ENCODE results near the gene POLR3K. TPM values are rescaled to one million over a fixed set of nuclear protein-coding genes. Genes with fewer than 3 reads are reported as not detected.
A peak's percentile ranks its signal among the peaks of the same experiment; 100 is the strongest.

Gene POLR3K
- total and polyA plus RNA-seq, 4 donors, result 2.8 to 9.8 (median 7.4) TPM

DNA sequence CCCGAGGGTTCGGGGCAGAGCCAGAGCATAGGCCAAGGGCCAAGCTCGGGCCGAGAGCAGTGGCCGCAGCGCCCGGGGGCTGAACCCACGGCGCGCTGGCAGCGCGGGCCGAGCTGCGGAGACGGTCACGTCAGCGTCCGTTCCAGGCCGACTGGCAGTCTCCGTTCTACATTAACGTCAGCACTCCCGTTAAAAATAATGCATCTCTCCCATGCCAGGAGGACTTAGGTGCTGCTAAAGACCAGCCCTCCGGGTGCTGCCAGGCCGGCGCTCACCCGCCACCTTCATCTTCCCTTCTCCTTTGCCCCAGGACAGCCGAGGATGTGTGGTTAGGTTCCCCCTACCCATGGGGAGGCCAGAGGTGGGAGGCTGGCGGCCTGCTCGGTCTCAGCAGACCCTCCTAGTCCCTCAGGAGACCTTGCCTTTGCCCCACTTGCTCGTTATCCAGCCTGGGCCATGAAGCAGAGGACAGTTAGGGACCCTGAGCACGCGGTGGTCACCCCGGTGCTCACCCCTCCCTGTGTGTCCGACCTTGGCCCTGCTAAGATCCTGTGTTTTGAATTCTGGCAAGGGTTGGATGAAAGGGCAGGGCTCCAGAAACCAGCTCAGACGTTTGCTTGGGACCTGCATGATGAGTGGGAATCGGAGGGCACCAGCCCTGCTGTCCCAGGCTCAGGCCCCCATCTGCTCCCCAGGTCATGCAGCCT, 25.2 kb upstream of the POLR3K start:
- 5% methylated on average over 36 of the region's 36 CpGs for WGBS
- H3K4me1 ChIP-seq (ENCODE audit: control insufficient read depth in 4 of 4, insufficient read depth in 4 of 4, low read length in 3 of 4), result peaks cover 5 to 20% (median 16%) of the 10 kb centered on the region in 4 donors
- H3K27me3 ChIP-seq (ENCODE audit: control insufficient read depth in 4 of 4, insufficient read depth in 4 of 4, low read length in 3 of 4), result no peaks in the 10 kb centered on the region
- peak overlapping the region; percentile 34 to 92 for H3K9ac ChIP-seq (ENCODE audit: low read depth in 1 of 2, low read length in 2 of 2)
- peaks cover 0 to 10% (median 0%) of the 10 kb centered on the region in 4 donors for H3K36me3 ChIP-seq (ENCODE audit: control insufficient read depth in 4 of 4, insufficient read depth in 3 of 4, low read depth in 1 of 4, low read length in 3 of 4)
- peak overlapping the region; percentile 62 to 93 (median 90) for H3K4me3 ChIP-seq (ENCODE audit: low read depth in 1 of 3, low read length in 3 of 3)
- peak overlapping the region; percentile 65 to 75 for H3K27ac ChIP-seq (ENCODE audit: low read depth in 1 of 2, low read length in 2 of 2)
- DNase-seq (ENCODE audit: low spot score), result no peak
- TF ChIP-seq NR2F2 (IDR thresholded peaks at IDR 0.05) (no peak), TAF1 (conservative IDR thresholded peaks at IDR 0.05) (no peak), RXRA (IDR thresholded peaks at IDR 0.05) (peak in 1 of 2 donors; percentile 7), YY1 (IDR thresholded peaks at IDR 0.05) (no peak), SP1 (IDR thresholded peaks at IDR 0.05) (no peak)
- TF ChIP-seq, protein P1, sequence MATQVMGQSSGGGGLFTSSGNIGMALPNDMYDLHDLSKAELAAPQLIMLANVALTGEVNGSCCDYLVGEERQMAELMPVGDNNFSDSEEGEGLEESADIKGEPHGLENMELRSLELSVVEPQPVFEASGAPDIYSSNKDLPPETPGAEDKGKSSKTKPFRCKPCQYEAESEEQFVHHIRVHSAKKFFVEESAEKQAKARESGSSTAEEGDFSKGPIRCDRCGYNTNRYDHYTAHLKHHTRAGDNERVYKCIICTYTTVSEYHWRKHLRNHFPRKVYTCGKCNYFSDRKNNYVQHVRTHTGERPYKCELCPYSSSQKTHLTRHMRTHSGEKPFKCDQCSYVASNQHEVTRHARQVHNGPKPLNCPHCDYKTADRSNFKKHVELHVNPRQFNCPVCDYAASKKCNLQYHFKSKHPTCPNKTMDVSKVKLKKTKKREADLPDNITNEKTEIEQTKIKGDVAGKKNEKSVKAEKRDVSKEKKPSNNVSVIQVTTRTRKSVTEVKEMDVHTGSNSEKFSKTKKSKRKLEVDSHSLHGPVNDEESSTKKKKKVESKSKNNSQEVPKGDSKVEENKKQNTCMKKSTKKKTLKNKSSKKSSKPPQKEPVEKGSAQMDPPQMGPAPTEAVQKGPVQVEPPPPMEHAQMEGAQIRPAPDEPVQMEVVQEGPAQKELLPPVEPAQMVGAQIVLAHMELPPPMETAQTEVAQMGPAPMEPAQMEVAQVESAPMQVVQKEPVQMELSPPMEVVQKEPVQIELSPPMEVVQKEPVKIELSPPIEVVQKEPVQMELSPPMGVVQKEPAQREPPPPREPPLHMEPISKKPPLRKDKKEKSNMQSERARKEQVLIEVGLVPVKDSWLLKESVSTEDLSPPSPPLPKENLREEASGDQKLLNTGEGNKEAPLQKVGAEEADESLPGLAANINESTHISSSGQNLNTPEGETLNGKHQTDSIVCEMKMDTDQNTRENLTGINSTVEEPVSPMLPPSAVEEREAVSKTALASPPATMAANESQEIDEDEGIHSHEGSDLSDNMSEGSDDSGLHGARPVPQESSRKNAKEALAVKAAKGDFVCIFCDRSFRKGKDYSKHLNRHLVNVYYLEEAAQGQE (IDR thresholded peaks at IDR 0.05), result no peak
- TF ChIP-seq, protein P2, sequence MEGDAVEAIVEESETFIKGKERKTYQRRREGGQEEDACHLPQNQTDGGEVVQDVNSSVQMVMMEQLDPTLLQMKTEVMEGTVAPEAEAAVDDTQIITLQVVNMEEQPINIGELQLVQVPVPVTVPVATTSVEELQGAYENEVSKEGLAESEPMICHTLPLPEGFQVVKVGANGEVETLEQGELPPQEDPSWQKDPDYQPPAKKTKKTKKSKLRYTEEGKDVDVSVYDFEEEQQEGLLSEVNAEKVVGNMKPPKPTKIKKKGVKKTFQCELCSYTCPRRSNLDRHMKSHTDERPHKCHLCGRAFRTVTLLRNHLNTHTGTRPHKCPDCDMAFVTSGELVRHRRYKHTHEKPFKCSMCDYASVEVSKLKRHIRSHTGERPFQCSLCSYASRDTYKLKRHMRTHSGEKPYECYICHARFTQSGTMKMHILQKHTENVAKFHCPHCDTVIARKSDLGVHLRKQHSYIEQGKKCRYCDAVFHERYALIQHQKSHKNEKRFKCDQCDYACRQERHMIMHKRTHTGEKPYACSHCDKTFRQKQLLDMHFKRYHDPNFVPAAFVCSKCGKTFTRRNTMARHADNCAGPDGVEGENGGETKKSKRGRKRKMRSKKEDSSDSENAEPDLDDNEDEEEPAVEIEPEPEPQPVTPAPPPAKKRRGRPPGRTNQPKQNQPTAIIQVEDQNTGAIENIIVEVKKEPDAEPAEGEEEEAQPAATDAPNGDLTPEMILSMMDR (IDR thresholded peaks at IDR 0.05; ENCODE audit: low read depth, low read length, missing input control), result no peak
- H3K9me3 ChIP-seq (ENCODE audit: control insufficient read depth in 4 of 4, low read length in 3 of 4), result no peaks in the 10 kb centered on the region

DNA sequence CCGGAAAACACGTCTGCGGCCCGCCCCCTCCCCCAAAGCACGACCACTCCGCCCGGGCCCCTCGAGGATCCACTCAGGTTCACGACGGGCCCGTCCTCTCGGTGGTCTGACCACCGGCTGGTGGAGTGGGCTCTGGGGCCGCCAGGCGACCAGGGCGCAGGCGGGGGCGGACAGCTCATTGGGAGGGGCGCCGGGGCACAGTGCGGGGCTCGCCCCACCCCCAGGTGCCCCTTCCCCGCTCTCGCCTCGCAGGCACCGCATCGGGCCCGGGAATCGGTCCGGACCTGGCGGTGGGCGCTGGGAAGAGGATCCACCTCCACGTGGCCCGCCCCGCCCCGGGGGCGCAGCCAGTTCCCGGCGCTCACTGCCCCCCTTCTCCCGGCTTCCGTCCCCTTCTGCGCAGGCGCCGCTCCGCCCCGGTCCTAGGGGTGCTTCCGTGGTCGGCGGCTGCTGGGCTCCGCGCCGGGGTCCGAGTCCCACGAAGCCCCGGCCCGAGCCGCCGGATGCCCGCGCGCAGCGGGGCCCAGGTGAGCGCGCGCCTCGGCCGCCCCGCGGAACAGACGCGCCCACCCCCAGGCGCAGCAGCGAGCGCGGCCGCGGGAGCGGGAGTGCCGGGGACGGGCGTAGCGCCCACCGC, 24.5 kb upstream of the POLR3K start, which contains the start of gene MPG:
Gene MPG (plus strand): TSS at position 419 of the 637 bp plus-strand sequence. CDS start 85 bp downstream, at position 504.
- Histone ChIP-seq H3K9ac (ENCODE audit: low read depth in 1 of 2, low read length in 2 of 2) (peak within 1 kb of the TSS; percentile 34 to 92), H3K4me3 (ENCODE audit: low read depth in 1 of 3, low read length in 3 of 3) (peak within 1 kb of the TSS; percentile 62 to 93 (median 90)), H3K36me3 (ENCODE audit: control insufficient read depth in 4 of 4, insufficient read depth in 3 of 4, low read depth in 1 of 4, low read length in 3 of 4) (peaks cover 0 to 9% (median 0%) of the 10 kb centered on the region in 4 donors), H3K9me3 (ENCODE audit: control insufficient read depth in 4 of 4, low read length in 3 of 4) (no peaks in the 10 kb centered on the region), H3K27ac (ENCODE audit: low read depth in 1 of 2, low read length in 2 of 2) (peak within 1 kb of the TSS; percentile 65 to 75), H3K27me3 (ENCODE audit: control insufficient read depth in 4 of 4, insufficient read depth in 4 of 4, low read length in 3 of 4) (no peaks in the 10 kb centered on the region), H3K4me1 (ENCODE audit: control insufficient read depth in 4 of 4, insufficient read depth in 4 of 4, low read length in 3 of 4) (peaks cover 5 to 20% (median 17%) of the 10 kb centered on the region in 4 donors)
- 1% methylated on average over 83 of the region's 83 CpGs for WGBS
- no peak for TF ChIP-seq FOXA1 (IDR thresholded peaks at IDR 0.05)
- peak in 1 of 2 donors; percentile 23 for TF ChIP-seq GABPA (IDR thresholded peaks at IDR 0.05 in 1 of 2, conservative IDR thresholded peaks at IDR 0.05 in 1 of 2)
- DNase-seq (ENCODE audit: low spot score), result peak; percentile 77

Data from liver (tissue), 9 donors.